SK-N-SH (cell line): Measurements from ENCODE around the gene ST6GALNAC6. TPM values are rescaled to one million over a fixed set of nuclear protein-coding genes. Genes with fewer than 3 reads are reported as not detected.

ENCODE experiments used
- CTCF ChIA-PET: fragments of 300-600, 350-600 bp; formaldehyde crosslinking; extraction: SDS; loops from one replicate; lab custom pipeline; 2021; lab: Yijun Ruan, JAX
- POLR2A ChIA-PET: fragments of 350-600 bp; sonication (Branson Sonifier 250); formaldehyde crosslinking; extraction: SDS; loops from one replicate; lab custom pipeline; 2020; ENCODE audit warnings: antibody characterized with exemption, inconsistent platforms; lab: Yijun Ruan, JAX
- DNase-seq: peaks from one replicate; pipeline ENCODE4 v3.0.0; 2012
- H2AFZ ChIP-seq: fragments of 200-600 bp; sonication (generic); 2 replicates; pipeline ENCODE4 v1.8.1; 2016; ENCODE audit warnings: antibody characterized with exemption, mild to moderate bottlenecking, low read depth
- H3F3A ChIP-seq: fragments of 200-600 bp; sonication (generic); replicated peaks from 2 replicates; pipeline ENCODE3; 2016; ENCODE audit warnings: antibody characterized with exemption, mild to moderate bottlenecking; ENCODE audit not compliant: insufficient read depth
- H3K27ac ChIP-seq, 2 experiments: fragments of 200-500 bp in 1 of 2; fragments of 200-600 bp in 1 of 2; sonication (Bioruptor generic) in 1 of 2; sonication (generic), shearing (Covaris generic) in 1 of 2; 2 replicates each; pipeline versions ENCODE4 v1.5.1 to v1.6.1; 2014 to 2016; ENCODE audit warnings: low read depth in 2 of 2, inconsistent platforms in 1 of 2, low read length in 1 of 2, mild to moderate bottlenecking in 1 of 2, mixed read lengths in 1 of 2
- H3K27me3 ChIP-seq: fragments of 200-600 bp; sonication (generic), shearing (Covaris generic); 2 replicates; pipeline ENCODE4 v1.6.1; 2016; ENCODE audit warnings: mixed run types; ENCODE audit not compliant: insufficient read depth
- H3K36me3 ChIP-seq, 2 experiments: fragments of 200-500 bp in 1 of 2; fragments of 200-600 bp in 1 of 2; sonication (Bioruptor generic) in 1 of 2; sonication (generic) in 1 of 2; replicated peaks in 1 of 2; 2 replicates each; pipeline versions ENCODE3 to v1.5.1; 2014 to 2016; ENCODE audit warnings: low read length in 1 of 2, mild to moderate bottlenecking in 1 of 2; ENCODE audit not compliant: insufficient read depth in 2 of 2, control insufficient read depth in 1 of 2
- H3K4me1 ChIP-seq, 2 experiments: fragments of 200-500 bp in 1 of 2; fragments of 200-600 bp in 1 of 2; sonication (Bioruptor generic) in 1 of 2; sonication (generic), shearing (Covaris generic) in 1 of 2; 2 replicates each; pipeline versions ENCODE4 v1.5.1 to v1.6.1; 2014 to 2016; ENCODE audit warnings: low read depth in 1 of 2, low read length in 1 of 2, mixed run types in 1 of 2; ENCODE audit not compliant: insufficient read depth in 2 of 2, control insufficient read depth in 1 of 2
- H3K4me2 ChIP-seq: fragments of 200-600 bp; sonication (generic), shearing (Covaris generic); 2 replicates; pipeline ENCODE4 v1.6.1; 2017; ENCODE audit warnings: mixed run types
- H3K4me3 ChIP-seq, 2 experiments: fragments of 200-500 bp in 1 of 2; fragments of 200-600 bp in 1 of 2; sonication (Bioruptor generic) in 1 of 2; sonication (generic), shearing (Covaris generic) in 1 of 2; 2 replicates each; pipeline versions ENCODE4 v1.5.1 to v1.8.1; 2014 to 2016; ENCODE audit warnings: low read depth in 2 of 2, inconsistent platforms in 1 of 2, low read length in 1 of 2, mild to moderate bottlenecking in 1 of 2, mixed read lengths in 1 of 2, moderate library complexity in 1 of 2
- H3K79me2 ChIP-seq: fragments of 200-600 bp; sonication (generic); 2 replicates; pipeline ENCODE4 v1.8.1; 2017; ENCODE audit warnings: mild to moderate bottlenecking; ENCODE audit not compliant: insufficient read depth
- H3K9ac ChIP-seq: fragments of 200-600 bp; sonication (generic); 2 replicates; pipeline ENCODE4 v1.6.1; 2017; ENCODE audit warnings: mixed run types
- H3K9me2 ChIP-seq: fragments of 200-600 bp; sonication (generic); 2 replicates; pipeline ENCODE4 v1.6.1; 2017; ENCODE audit warnings: mixed run types
- H3K9me3 ChIP-seq: fragments of 200-600 bp; sonication (generic); 2 replicates; pipeline ENCODE4 v1.6.1; 2017; ENCODE audit warnings: mixed run types, mild to moderate bottlenecking, moderate library complexity
- H4K20me1 ChIP-seq: fragments of 200-600 bp; sonication (generic); 2 replicates; pipeline ENCODE4 v1.6.1; 2017; ENCODE audit warnings: mild to moderate bottlenecking, mixed run types; ENCODE audit not compliant: insufficient read depth
- ELF1 ChIP-seq: IDR thresholded peaks from 2 replicates; pipeline ENCODE4 v1.4.0; 2012
- FOXJ3 ChIP-seq: sonication (generic); formaldehyde crosslinking; IDR thresholded peaks from 2 replicates; pipeline ENCODE4 v1.5.1; 2020; ENCODE audit warnings: mild to moderate bottlenecking, missing genetic modification reagents
- GABPA ChIP-seq: IDR thresholded peaks from 2 replicates; pipeline ENCODE4 v1.4.0; 2012; ENCODE audit warnings: low read depth, mild to moderate bottlenecking
- JUND ChIP-seq: IDR thresholded peaks from 2 replicates; pipeline ENCODE4 v1.4.0; 2012
- NRF1 ChIP-seq: IDR thresholded peaks from 2 replicates; pipeline ENCODE4 v1.6.1; 2012; ENCODE audit warnings: low read depth, mild to moderate bottlenecking, low read length
- RCOR1 ChIP-seq: fragments of 150-350 bp; IDR thresholded peaks from 2 replicates; pipeline ENCODE4 v1.6.1; 2017; ENCODE audit warnings: antibody characterized with exemption, low read length
- SIN3A ChIP-seq: IDR thresholded peaks from 2 replicates; pipeline ENCODE4 v1.6.1; 2012; ENCODE audit warnings: low read depth, mild to moderate bottlenecking, low read length, moderate library complexity, borderline replicate concordance
- SMC3 ChIP-seq: IDR thresholded peaks from 2 replicates; pipeline ENCODE4 v1.6.1; 2012; ENCODE audit warnings: low read depth, low read length, improper control_type of control experiment
- TAF1 ChIP-seq: IDR thresholded peaks from 2 replicates; pipeline ENCODE4 v1.6.1; 2012; ENCODE audit warnings: low read depth, mild to moderate bottlenecking, low read length, moderate library complexity, borderline replicate concordance
- TCF12 ChIP-seq: IDR thresholded peaks from 2 replicates; pipeline ENCODE4 v1.4.0; 2012
- WGBS: methylation state at CpG from one replicate; pipeline ENCODE4 v1.1.6; 2017; ENCODE audit warnings: low lambda C conversion rate; 5-methylcytosine and 5-hydroxymethylcytosine counted together
- polyA plus RNA-seq, 3 experiments: library from polyadenylated mRNA; depleted of rRNA; stranded (reverse); fragments of >200 nt; gene quantifications; 2 replicates each; pipeline ENCODE4 v1.2.3, GENCODE V29; 2012
- TF ChIP-seq, protein P1 (sequence below): IDR thresholded peaks from 2 replicates; pipeline ENCODE4 v1.6.1; 2012; ENCODE audit warnings: mild to moderate bottlenecking, low read depth, low read length, moderate library complexity
- TF ChIP-seq, protein P2 (sequence below): IDR thresholded peaks from 2 replicates; pipeline ENCODE4 v1.4.0; 2012; ENCODE audit warnings: low read depth, borderline replicate concordance
- TF ChIP-seq, protein P3 (sequence below): fragments of 150-350 bp; IDR thresholded peaks from 2 replicates; pipeline ENCODE4 v1.6.1; 2016; ENCODE audit warnings: mild to moderate bottlenecking, low read depth, low read length
- TF ChIP-seq, protein P4 (sequence below): IDR thresholded peaks from 2 replicates; pipeline ENCODE4; 2012

Gene ST6GALNAC6
- polyA plus RNA-seq, 1 of the 3 experiments (the other 2 are of a cell fraction) = 34.8 TPM

DNA sequence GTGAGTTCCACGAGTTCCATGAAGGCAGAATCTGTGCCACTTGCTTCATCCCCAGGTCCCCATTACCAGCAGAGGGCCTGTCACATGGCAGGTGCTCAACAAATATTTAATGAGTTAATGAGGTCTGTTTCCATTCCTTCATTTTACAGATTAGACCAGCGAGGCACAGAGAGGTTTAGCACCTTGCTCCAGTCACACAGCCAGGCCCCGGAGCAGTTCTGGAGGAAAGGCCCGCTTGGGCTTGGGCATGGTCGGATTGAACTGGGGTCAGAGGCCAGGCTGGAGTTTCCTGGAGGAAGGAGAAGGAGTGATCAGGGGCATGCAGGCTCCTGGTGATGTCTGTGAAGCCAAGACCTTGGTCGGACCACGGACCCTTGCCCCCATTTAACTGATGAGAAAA, 21.4 kb upstream of the ST6GALNAC6 start:
- 96% methylated on average over 5 of the region's 7 CpGs for WGBS
- H3K27me3 ChIP-seq = no peaks in the 10 kb centered on the region
- no peak overlapping the region for H3K9ac ChIP-seq
- no peaks in the 10 kb centered on the region for H3K9me2 ChIP-seq
- H2AFZ ChIP-seq = no peak overlapping the region
- peaks cover 9% of the 10 kb centered on the region; the same call in 1 of the 2 replicates for H3K79me2 ChIP-seq
- H3F3A ChIP-seq = peaks cover 51% of the 10 kb centered on the region
- peaks cover 31 to 35% of the 10 kb centered on the region in 2 experiments; a peak in 3 of 4 replicates for H3K4me1 ChIP-seq
- H3K27ac ChIP-seq = peak overlapping the region in 1 of 2 experiments; percentile 95; a peak in 1 of 4 replicates
- no peak overlapping the region for H3K4me2 ChIP-seq
- no peaks in the 10 kb centered on the region for H4K20me1 ChIP-seq
- no peaks in the 10 kb centered on the region for H3K36me3 ChIP-seq
- POLR2A ChIA-PET = interaction anchor here (1.4 kb wide), 1 partner anchor 135 kb away, joined by 4 read pairs; the partner anchor contains the start of gene CDK9
- CTCF ChIA-PET = interaction anchor here (0.5 to 7.0 kb wide), 67 partner anchors 9 to 523 kb away, joined by 3 to 41 read pairs (median 4); partner anchors contain the start of genes AK1, CDK9, ENG and PIP5KL1
- H3K4me3 ChIP-seq = no peak overlapping the region
- TF ChIP-seq, protein P1, sequence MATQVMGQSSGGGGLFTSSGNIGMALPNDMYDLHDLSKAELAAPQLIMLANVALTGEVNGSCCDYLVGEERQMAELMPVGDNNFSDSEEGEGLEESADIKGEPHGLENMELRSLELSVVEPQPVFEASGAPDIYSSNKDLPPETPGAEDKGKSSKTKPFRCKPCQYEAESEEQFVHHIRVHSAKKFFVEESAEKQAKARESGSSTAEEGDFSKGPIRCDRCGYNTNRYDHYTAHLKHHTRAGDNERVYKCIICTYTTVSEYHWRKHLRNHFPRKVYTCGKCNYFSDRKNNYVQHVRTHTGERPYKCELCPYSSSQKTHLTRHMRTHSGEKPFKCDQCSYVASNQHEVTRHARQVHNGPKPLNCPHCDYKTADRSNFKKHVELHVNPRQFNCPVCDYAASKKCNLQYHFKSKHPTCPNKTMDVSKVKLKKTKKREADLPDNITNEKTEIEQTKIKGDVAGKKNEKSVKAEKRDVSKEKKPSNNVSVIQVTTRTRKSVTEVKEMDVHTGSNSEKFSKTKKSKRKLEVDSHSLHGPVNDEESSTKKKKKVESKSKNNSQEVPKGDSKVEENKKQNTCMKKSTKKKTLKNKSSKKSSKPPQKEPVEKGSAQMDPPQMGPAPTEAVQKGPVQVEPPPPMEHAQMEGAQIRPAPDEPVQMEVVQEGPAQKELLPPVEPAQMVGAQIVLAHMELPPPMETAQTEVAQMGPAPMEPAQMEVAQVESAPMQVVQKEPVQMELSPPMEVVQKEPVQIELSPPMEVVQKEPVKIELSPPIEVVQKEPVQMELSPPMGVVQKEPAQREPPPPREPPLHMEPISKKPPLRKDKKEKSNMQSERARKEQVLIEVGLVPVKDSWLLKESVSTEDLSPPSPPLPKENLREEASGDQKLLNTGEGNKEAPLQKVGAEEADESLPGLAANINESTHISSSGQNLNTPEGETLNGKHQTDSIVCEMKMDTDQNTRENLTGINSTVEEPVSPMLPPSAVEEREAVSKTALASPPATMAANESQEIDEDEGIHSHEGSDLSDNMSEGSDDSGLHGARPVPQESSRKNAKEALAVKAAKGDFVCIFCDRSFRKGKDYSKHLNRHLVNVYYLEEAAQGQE = no peak
- TF ChIP-seq ELF1 (no peak), GABPA (no peak), RCOR1 (no peak), JUND (no peak), NRF1 (no peak), SMC3 (no peak), TAF1 (no peak), SIN3A (no peak), FOXJ3 (CRISPR knock-in tag) (no peak), TCF12 (no peak)
- TF ChIP-seq, protein P2, sequence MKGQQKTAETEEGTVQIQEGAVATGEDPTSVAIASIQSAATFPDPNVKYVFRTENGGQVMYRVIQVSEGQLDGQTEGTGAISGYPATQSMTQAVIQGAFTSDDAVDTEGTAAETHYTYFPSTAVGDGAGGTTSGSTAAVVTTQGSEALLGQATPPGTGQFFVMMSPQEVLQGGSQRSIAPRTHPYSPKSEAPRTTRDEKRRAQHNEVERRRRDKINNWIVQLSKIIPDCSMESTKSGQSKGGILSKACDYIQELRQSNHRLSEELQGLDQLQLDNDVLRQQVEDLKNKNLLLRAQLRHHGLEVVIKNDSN = no peak
- TF ChIP-seq, protein P3, sequence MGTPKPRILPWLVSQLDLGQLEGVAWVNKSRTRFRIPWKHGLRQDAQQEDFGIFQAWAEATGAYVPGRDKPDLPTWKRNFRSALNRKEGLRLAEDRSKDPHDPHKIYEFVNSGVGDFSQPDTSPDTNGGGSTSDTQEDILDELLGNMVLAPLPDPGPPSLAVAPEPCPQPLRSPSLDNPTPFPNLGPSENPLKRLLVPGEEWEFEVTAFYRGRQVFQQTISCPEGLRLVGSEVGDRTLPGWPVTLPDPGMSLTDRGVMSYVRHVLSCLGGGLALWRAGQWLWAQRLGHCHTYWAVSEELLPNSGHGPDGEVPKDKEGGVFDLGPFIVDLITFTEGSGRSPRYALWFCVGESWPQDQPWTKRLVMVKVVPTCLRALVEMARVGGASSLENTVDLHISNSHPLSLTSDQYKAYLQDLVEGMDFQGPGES = no peak
- TF ChIP-seq, protein P4, sequence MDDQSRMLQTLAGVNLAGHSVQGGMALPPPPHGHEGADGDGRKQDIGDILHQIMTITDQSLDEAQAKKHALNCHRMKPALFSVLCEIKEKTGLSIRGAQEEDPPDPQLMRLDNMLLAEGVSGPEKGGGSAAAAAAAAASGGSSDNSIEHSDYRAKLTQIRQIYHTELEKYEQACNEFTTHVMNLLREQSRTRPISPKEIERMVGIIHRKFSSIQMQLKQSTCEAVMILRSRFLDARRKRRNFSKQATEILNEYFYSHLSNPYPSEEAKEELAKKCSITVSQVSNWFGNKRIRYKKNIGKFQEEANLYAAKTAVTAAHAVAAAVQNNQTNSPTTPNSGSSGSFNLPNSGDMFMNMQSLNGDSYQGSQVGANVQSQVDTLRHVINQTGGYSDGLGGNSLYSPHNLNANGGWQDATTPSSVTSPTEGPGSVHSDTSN = no peak
- DNase-seq = no peak
- H3K9me3 ChIP-seq = no peaks in the 10 kb centered on the region
